Mesendoderm (in vitro differentiated cells): Measurements from ENCODE around the gene SAFB2.
A peak's percentile ranks its signal among the peaks of the same experiment; 100 is the strongest.

ENCODE experiments used
- DNase-seq: peaks from one replicate; pipeline ENCODE4 v3.0.0; 2013
- H2AK5ac ChIP-seq: 2 replicates; pipeline ENCODE4 v1.6.1; 2013; ENCODE audit warnings: low read length, inconsistent platforms
- H2BK120ac ChIP-seq: 2 replicates; pipeline ENCODE4 v1.6.1; 2013; ENCODE audit warnings: low read depth, mild to moderate bottlenecking, low read length, moderate library complexity, mixed read lengths
- H2BK15ac ChIP-seq: replicated peaks from 2 replicates; pipeline ENCODE4 v1.6.1; 2013; ENCODE audit warnings: low read depth, mild to moderate bottlenecking, moderate library complexity
- H2BK5ac ChIP-seq: 2 replicates; pipeline ENCODE4 v1.6.1; 2013; ENCODE audit warnings: low read length, inconsistent platforms
- H3K18ac ChIP-seq: 2 replicates; pipeline ENCODE4 v1.6.1; 2013; ENCODE audit warnings: mild to moderate bottlenecking, low read length, mixed read lengths
- H3K23ac ChIP-seq: one replicate; pipeline ENCODE4 v1.6.1; 2013; ENCODE audit warnings: low read length
- H3K27ac ChIP-seq: 2 replicates; pipeline ENCODE4 v1.5.1; 2013; ENCODE audit warnings: low read depth, mild to moderate bottlenecking, inconsistent platforms, low read length, moderate library complexity
- H3K27me3 ChIP-seq: 2 replicates; pipeline ENCODE4 v1.6.1; 2013; ENCODE audit warnings: low read length, control low read depth, mild to moderate bottlenecking, inconsistent platforms; ENCODE audit not compliant: insufficient read depth, poor library complexity
- H3K36me3 ChIP-seq: 2 replicates; pipeline ENCODE4 v1.6.1; 2013; ENCODE audit warnings: low read length, inconsistent platforms; ENCODE audit not compliant: control insufficient read depth, insufficient read depth
- H3K4ac ChIP-seq: one replicate; pipeline ENCODE4 v1.6.1; 2013; ENCODE audit warnings: low read depth, mild to moderate bottlenecking, low read length, moderate library complexity
- H3K4me1 ChIP-seq: 2 replicates; pipeline ENCODE4 v1.6.1; 2013; ENCODE audit warnings: low read depth, low read length, inconsistent platforms; ENCODE audit not compliant: control insufficient read depth
- H3K4me2 ChIP-seq: 2 replicates; pipeline ENCODE4 v1.6.1; 2013; ENCODE audit warnings: low read length
- H3K4me3 ChIP-seq: 2 replicates; pipeline ENCODE4 v1.5.1; 2013; ENCODE audit warnings: mild to moderate bottlenecking, low read length
- H3K56ac ChIP-seq: one replicate; pipeline ENCODE4 v1.6.1; 2013; ENCODE audit warnings: low read length
- H3K79me1 ChIP-seq: 2 replicates; pipeline ENCODE4 v1.6.1; 2013; ENCODE audit warnings: low read length, inconsistent platforms
- H3K79me2 ChIP-seq: 2 replicates; pipeline ENCODE4 v1.6.1; 2013; ENCODE audit warnings: mild to moderate bottlenecking, low read length; ENCODE audit not compliant: control insufficient read depth, insufficient read depth
- H3K9ac ChIP-seq: 2 replicates; pipeline ENCODE4 v1.6.1; 2013; ENCODE audit warnings: low read length, inconsistent platforms
- H4K5ac ChIP-seq: one replicate; pipeline ENCODE4 v1.6.1; 2013; ENCODE audit warnings: low read length
- H4K8ac ChIP-seq: one replicate; pipeline ENCODE4 v1.6.1; 2013; ENCODE audit warnings: low read depth, mild to moderate bottlenecking, control low read depth, low read length, moderate library complexity
- WGBS: extraction: QIAGEN DNeasy Blood & Tissue Kit; methylation state at CpG from one replicate; pipeline ENCODE4 v1.1.7; 2013; ENCODE audit warnings: low lambda C conversion rate, missing lambda C conversion rate; ENCODE audit not compliant: insufficient coverage; ENCODE audit errors: extremely low coverage; 5-methylcytosine and 5-hydroxymethylcytosine counted together

Gene SAFB2

GRCh38 chr19:5559804-5560133 is 62.8 kb downstream of the SAFB2 start:
- Histone ChIP-seq H3K79me1 (no peaks in the 10 kb centered on the region), H3K4me3 (no peak overlapping the region), H3K18ac (no peak overlapping the region), H3K4ac (no peak overlapping the region), H3K27ac (no peak overlapping the region), H3K56ac (no peak overlapping the region), H2BK15ac (no peak overlapping the region), H4K5ac (no peak overlapping the region), H3K36me3 (no peaks in the 10 kb centered on the region), H4K8ac (no peak overlapping the region), H3K4me1 (no peaks in the 10 kb centered on the region), H3K9ac (no peak overlapping the region), H2AK5ac (no peak overlapping the region), H3K23ac (no peak overlapping the region), H2BK120ac (no peak overlapping the region), H3K27me3 (no peaks in the 10 kb centered on the region), H2BK5ac (no peak overlapping the region), H3K79me2 (no peaks in the 10 kb centered on the region), H3K4me2 (no peak overlapping the region)
- no CpG with 5 or more reads among the region's 3 CpGs for WGBS
- no peak for DNase-seq

GRCh38 chr19:5558101-5558621 is 64.4 kb downstream of the SAFB2 start:
- Histone ChIP-seq H4K8ac (no peak overlapping the region), H3K4ac (no peak overlapping the region), H4K5ac (no peak overlapping the region), H3K56ac (no peak overlapping the region), H2AK5ac (no peak overlapping the region), H3K4me1 (no peaks in the 10 kb centered on the region), H3K27me3 (no peaks in the 10 kb centered on the region), H3K4me2 (no peak overlapping the region), H3K36me3 (no peaks in the 10 kb centered on the region), H2BK120ac (no peak overlapping the region), H3K18ac (no peak overlapping the region), H3K27ac (no peak overlapping the region), H3K23ac (no peak overlapping the region), H2BK5ac (no peak overlapping the region), H3K9ac (no peak overlapping the region), H3K79me2 (no peaks in the 10 kb centered on the region), H3K79me1 (no peaks in the 10 kb centered on the region), H3K4me3 (no peak overlapping the region), H2BK15ac (no peak overlapping the region)
- WGBS, result no CpG with 5 or more reads among the region's 2 CpGs
- no peak for DNase-seq

- Histone ChIP-seq H2BK15ac (no peak overlapping the region), H4K5ac (no peak overlapping the region), H3K27me3 (no peaks in the 10 kb centered on the region), H3K56ac (no peak overlapping the region), H2BK5ac (no peak overlapping the region), H3K4me1 (no peaks in the 10 kb centered on the region), H3K36me3 (no peaks in the 10 kb centered on the region), H3K79me2 (no peaks in the 10 kb centered on the region), H3K18ac (no peak overlapping the region), H3K4me3 (no peak overlapping the region), H3K23ac (no peak overlapping the region), H4K8ac (no peak overlapping the region), H3K27ac (no peak overlapping the region), H2BK120ac (no peak overlapping the region), H3K4ac (no peak overlapping the region), H3K9ac (no peak overlapping the region), H3K4me2 (no peak overlapping the region), H3K79me1 (no peaks in the 10 kb centered on the region), H2AK5ac (no peak overlapping the region)
- WGBS, result no CpG with 5 or more reads among the region's 13 CpGs
- DNase-seq, result no peak
Measured at GRCh38 chr19:5557691-5558090, 64.9 kb downstream of the SAFB2 start.

- H3K4me3 ChIP-seq, result no peak overlapping the region
- no peaks in the 10 kb centered on the region for H3K79me2 ChIP-seq
- no peak overlapping the region for H4K5ac ChIP-seq
- H3K4ac ChIP-seq, result no peak overlapping the region
- H3K56ac ChIP-seq, result no peak overlapping the region
- no peaks in the 10 kb centered on the region for H3K79me1 ChIP-seq
- no peak overlapping the region for H4K8ac ChIP-seq
- H3K4me2 ChIP-seq, result no peak overlapping the region
- no peak overlapping the region for H3K18ac ChIP-seq
- no peak overlapping the region for H3K9ac ChIP-seq
- no peak overlapping the region for H2AK5ac ChIP-seq
- H3K4me1 ChIP-seq, result no peaks in the 10 kb centered on the region
- no peak overlapping the region for H2BK5ac ChIP-seq
- no peaks in the 10 kb centered on the region for H3K36me3 ChIP-seq
- no peak overlapping the region for H3K27ac ChIP-seq
- H3K27me3 ChIP-seq, result no peaks in the 10 kb centered on the region
- H2BK15ac ChIP-seq, result no peak overlapping the region
- no peak for DNase-seq
- H2BK120ac ChIP-seq, result no peak overlapping the region
- no peak overlapping the region for H3K23ac ChIP-seq
- WGBS, result no CpG with 5 or more reads among the region's 5 CpGs
Measured at GRCh38 chr19:5554828-5555227, 67.7 kb downstream of the SAFB2 start.

- WGBS, result no CpG with 5 or more reads among the region's 9 CpGs
Measured at GRCh38 chr19:5553892-5554291, 68.7 kb downstream of the SAFB2 start.

GRCh38 chr19:5547881-5548280 is 74.7 kb downstream of the SAFB2 start:
- Histone ChIP-seq H3K56ac (no peak overlapping the region), H3K18ac (no peak overlapping the region), H3K27me3 (no peaks in the 10 kb centered on the region), H3K36me3 (no peaks in the 10 kb centered on the region), H3K4ac (no peak overlapping the region), H2BK5ac (no peak overlapping the region), H3K4me3 (no peak overlapping the region), H3K23ac (no peak overlapping the region), H3K4me2 (no peak overlapping the region), H2AK5ac (no peak overlapping the region), H2BK120ac (no peak overlapping the region), H2BK15ac (no peak overlapping the region), H3K79me1 (no peaks in the 10 kb centered on the region), H4K8ac (no peak overlapping the region), H3K79me2 (no peaks in the 10 kb centered on the region), H4K5ac (no peak overlapping the region), H3K9ac (no peak overlapping the region), H3K4me1 (no peaks in the 10 kb centered on the region), H3K27ac (no peak overlapping the region)
- WGBS, result no CpG with 5 or more reads among the region's 8 CpGs
- peak; percentile 75 for DNase-seq

More at GRCh38 chr19:5553892-5554291, 68.7 kb downstream of the SAFB2 start:
- Histone ChIP-seq H2BK5ac (no peak overlapping the region), H3K56ac (no peak overlapping the region), H3K4me3 (no peak overlapping the region), H3K9ac (no peak overlapping the region), H4K5ac (no peak overlapping the region), H3K4me2 (no peak overlapping the region), H3K4me1 (no peaks in the 10 kb centered on the region), H3K27ac (no peak overlapping the region), H3K79me1 (no peaks in the 10 kb centered on the region), H4K8ac (no peak overlapping the region), H3K27me3 (no peaks in the 10 kb centered on the region), H3K79me2 (no peaks in the 10 kb centered on the region), H3K4ac (no peak overlapping the region), H2AK5ac (no peak overlapping the region), H3K18ac (no peak overlapping the region), H3K23ac (no peak overlapping the region), H2BK15ac (no peak overlapping the region), H3K36me3 (no peaks in the 10 kb centered on the region), H2BK120ac (no peak overlapping the region)
- DNase-seq, result no peak
